DND-41 (cell line): ENCODE data around the gene SEC14L5.

Experiments
- ATAC-seq: fragments of 200-7000 bp; cut with Tn5 transposase; 3 replicates; pipeline ENCODE4 v1.9.1; 2021; ENCODE audit warnings: low read depth; ENCODE audit not compliant: insufficient read depth
- DNase-seq: peaks from one replicate; pipeline ENCODE4 v3.0.0-alpha.2; 2020
- H2AFZ ChIP-seq: 2 replicates; pipeline ENCODE4 v1.6.0; 2012; ENCODE audit warnings: low read depth, low read length
- H3K27ac ChIP-seq: 2 replicates; pipeline ENCODE4 v1.5.1; 2012; ENCODE audit warnings: low read length, inconsistent platforms
- H3K27me3 ChIP-seq: fragments of 200-600 bp; sonication (generic); 2 replicates; pipeline ENCODE4 v1.6.0; 2012; ENCODE audit warnings: low read length, mild to moderate bottlenecking, inconsistent platforms; ENCODE audit not compliant: insufficient read depth, poor library complexity
- H3K36me3 ChIP-seq: 2 replicates; pipeline ENCODE4 v1.5.1; 2012; ENCODE audit warnings: low read length, inconsistent platforms; ENCODE audit not compliant: insufficient read depth
- H3K4me1 ChIP-seq: 2 replicates; pipeline ENCODE4 v1.5.1; 2012; ENCODE audit warnings: mild to moderate bottlenecking, low read length; ENCODE audit not compliant: insufficient read depth
- H3K4me2 ChIP-seq: 2 replicates; pipeline ENCODE4 v1.6.0; 2012; ENCODE audit warnings: mild to moderate bottlenecking, moderate library complexity, low read length, inconsistent platforms; ENCODE audit not compliant: insufficient read depth
- H3K4me3 ChIP-seq, 2 experiments: fragments of 200-600 bp in 1 of 2; shearing (Covaris generic) in 1 of 2; 2 replicates each; pipeline ENCODE4 v1.5.1; 2012 to 2016; ENCODE audit warnings: inconsistent platforms in 2 of 2, low read length in 2 of 2, mild to moderate bottlenecking in 2 of 2, low read depth in 1 of 2, moderate library complexity in 1 of 2
- H3K79me2 ChIP-seq: 2 replicates; pipeline ENCODE4 v1.6.0; 2012; ENCODE audit warnings: low read length, inconsistent platforms; ENCODE audit not compliant: insufficient read depth
- H3K9ac ChIP-seq: 2 replicates; pipeline ENCODE4 v1.6.0; 2012; ENCODE audit warnings: low read depth, mild to moderate bottlenecking, inconsistent platforms, low read length, moderate library complexity
- H3K9me3 ChIP-seq: 2 replicates; pipeline ENCODE4 v1.5.1; 2012; ENCODE audit warnings: low read length, moderate library complexity, mild to moderate bottlenecking, inconsistent platforms; ENCODE audit not compliant: insufficient read depth, severe bottlenecking
- H4K20me1 ChIP-seq: 2 replicates; pipeline ENCODE4 v1.6.0; 2012; ENCODE audit warnings: low read length; ENCODE audit not compliant: insufficient read depth
- CTCF ChIP-seq: IDR thresholded peaks from 2 replicates; pipeline ENCODE4 v1.5.1; 2012; ENCODE audit warnings: borderline replicate concordance, low read length, moderate library complexity, mild to moderate bottlenecking; ENCODE audit not compliant: poor library complexity, severe bottlenecking; ENCODE audit errors: extremely low read depth
- EZH2 ChIP-seq: IDR thresholded peaks from 3 replicates; pipeline ENCODE4 v1.6.1; 2012; ENCODE audit warnings: borderline replicate concordance, low read depth, mild to moderate bottlenecking, moderate library complexity, low read length, inconsistent platforms; ENCODE audit not compliant: severe bottlenecking

The SEC14L5 gene

GRCh38 chr16:4923853-4924252 lies 34.3 kb upstream of the SEC14L5 start:
- Histone ChIP-seq H3K4me3 (no peak overlapping the region), H3K27ac (no peak overlapping the region), H3K79me2 (no peaks in the 10 kb centered on the region), H3K4me2 (no peak overlapping the region), H2AFZ (no peak overlapping the region), H3K27me3 (peaks cover 2% of the 10 kb centered on the region), H3K36me3 (no peaks in the 10 kb centered on the region), H4K20me1 (no peaks in the 10 kb centered on the region), H3K9me3 (peaks cover 11% of the 10 kb centered on the region), H3K4me1 (no peaks in the 10 kb centered on the region), H3K9ac (no peak overlapping the region)
- DNase-seq (no peak), ATAC-seq (no peak)
- TF ChIP-seq EZH2 = no peak
- TF ChIP-seq CTCF = no peak

- H4K20me1 ChIP-seq = no peaks in the 10 kb centered on the region
- no peak for DNase-seq
- no peak for ATAC-seq
- no peaks in the 10 kb centered on the region for H3K36me3 ChIP-seq
- H3K27me3 ChIP-seq = no peaks in the 10 kb centered on the region
- H3K4me3 ChIP-seq = no peak overlapping the region
- no peaks in the 10 kb centered on the region for H3K4me1 ChIP-seq
- peaks cover 11% of the 10 kb centered on the region for H3K9me3 ChIP-seq
- TF ChIP-seq CTCF = no peak
- TF ChIP-seq EZH2 = no peak
- H3K4me2 ChIP-seq = no peak overlapping the region
- H3K9ac ChIP-seq = no peak overlapping the region
- no peak overlapping the region for H2AFZ ChIP-seq
- no peak overlapping the region for H3K27ac ChIP-seq
- H3K79me2 ChIP-seq = no peaks in the 10 kb centered on the region
Measured at GRCh38 chr16:4924593-4925292, 33.4 kb upstream of the SEC14L5 start.

- TF ChIP-seq EZH2 (no peak), CTCF (no peak)
- Histone ChIP-seq H2AFZ (no peak overlapping the region), H3K27me3 (no peaks in the 10 kb centered on the region), H4K20me1 (no peaks in the 10 kb centered on the region), H3K4me3 (no peak overlapping the region), H3K9ac (no peak overlapping the region), H3K79me2 (no peaks in the 10 kb centered on the region), H3K36me3 (no peaks in the 10 kb centered on the region), H3K27ac (no peak overlapping the region), H3K4me2 (no peak overlapping the region), H3K9me3 (peaks cover 11% of the 10 kb centered on the region), H3K4me1 (no peaks in the 10 kb centered on the region)
- ATAC-seq (no peak), DNase-seq (no peak)
Measured at GRCh38 chr16:4925293-4925607, 32.9 kb upstream of the SEC14L5 start.

- Histone ChIP-seq H3K27ac (no peak overlapping the region), H3K4me2 (no peak overlapping the region)
- ATAC-seq = no peak
Measured at GRCh38 chr16:4925791-4926190, 32.3 kb upstream of the SEC14L5 start.

More at GRCh38 chr16:4925791-4926190, 32.3 kb upstream of the SEC14L5 start:
- Histone ChIP-seq H3K79me2 (no peaks in the 10 kb centered on the region), H3K36me3 (no peaks in the 10 kb centered on the region), H3K9ac (no peak overlapping the region), H3K4me3 (no peak overlapping the region), H3K4me1 (no peaks in the 10 kb centered on the region), H3K9me3 (peaks cover 11% of the 10 kb centered on the region), H2AFZ (no peak overlapping the region), H3K27me3 (no peaks in the 10 kb centered on the region), H4K20me1 (no peaks in the 10 kb centered on the region)
- DNase-seq = no peak
- TF ChIP-seq EZH2 (no peak), CTCF (no peak)
